H1 (cell line): ENCODE data around the gene DECR2. TPM values are rescaled to one million over a fixed set of nuclear protein-coding genes. Genes with fewer than 3 reads are reported as not detected.

Source experiments
- CTCF ChIA-PET: fragments of 300-600 bp; sonication (Branson Sonifier 250); formaldehyde crosslinking; loops from one replicate; lab custom pipeline; 2021; ENCODE audit not compliant: partially characterized antibody; lab: Charles Lee
- POLR2A ChIA-PET: fragments of 300-600 bp; sonication (Branson Sonifier 250); formaldehyde crosslinking; loops from one replicate; lab custom pipeline; 2021; ENCODE audit warnings: inconsistent platforms; ENCODE audit not compliant: partially characterized antibody; lab: Charles Lee
- DNase-seq, 2 experiments: peaks; one replicate each; pipeline versions ENCODE4 v3.0.0 to v3.0.0-alpha.2; 2010 to 2022; ENCODE audit warnings: low spot score in 2 of 2, low read depth in 1 of 2, mixed read lengths in 1 of 2
- FAIRE-seq: peaks from 2 replicates; lab custom pipeline; 2011; peaks lifted over from hg19 to GRCh38; lab: Jason Lieb, UNC
- H2AFZ ChIP-seq: 2 replicates; pipeline ENCODE4 v1.8.1; 2012; ENCODE audit warnings: low read length, inconsistent platforms
- H2AK5ac ChIP-seq: 2 replicates; pipeline ENCODE4 v1.6.1; 2013; ENCODE audit warnings: low read depth, low read length
- H2BK120ac ChIP-seq: replicated peaks from 2 replicates; pipeline ENCODE3; 2013; ENCODE audit warnings: low read depth, low read length, inconsistent platforms
- H2BK12ac ChIP-seq: 2 replicates; pipeline ENCODE4 v1.6.1; 2013; ENCODE audit warnings: low read depth, low read length
- H2BK15ac ChIP-seq: 2 replicates; pipeline ENCODE4 v1.6.1; 2013; ENCODE audit warnings: low read length
- H2BK20ac ChIP-seq: 2 replicates; pipeline ENCODE4 v1.6.1; 2013; ENCODE audit warnings: low read length
- H2BK5ac ChIP-seq: 2 replicates; pipeline ENCODE4 v1.6.1; 2013; ENCODE audit warnings: low read depth, low read length
- H3K14ac ChIP-seq: 2 replicates; pipeline ENCODE4 v1.6.1; 2013; ENCODE audit warnings: inconsistent platforms; ENCODE audit not compliant: insufficient read length
- H3K18ac ChIP-seq: 2 replicates; pipeline ENCODE4 v1.6.1; 2013; ENCODE audit warnings: low read length; ENCODE audit errors: extremely low read depth
- H3K23ac ChIP-seq: 2 replicates; pipeline ENCODE4 v1.6.1; 2013; ENCODE audit warnings: inconsistent platforms; ENCODE audit not compliant: insufficient read length
- H3K23me2 ChIP-seq: 2 replicates; pipeline ENCODE4 v1.6.1; 2013; ENCODE audit warnings: low read depth, low read length
- H3K27ac ChIP-seq: 2 replicates; pipeline ENCODE4 v1.6.1; 2011; ENCODE audit warnings: low read depth, low read length, inconsistent platforms
- H3K27me3 ChIP-seq, 4 experiments: replicated peaks in 1 of 4; 1 replicate in 1 of 4; 2 replicates in 3 of 4; pipeline versions ENCODE4 v1.6.1 to v1.8.1; 2011 to 2013; ENCODE audit warnings: low read length in 3 of 4, mild to moderate bottlenecking in 3 of 4, inconsistent platforms in 2 of 4, mixed read lengths in 2 of 4, moderate library complexity in 1 of 4; ENCODE audit not compliant: control insufficient read depth in 3 of 4, insufficient read depth in 3 of 4; ENCODE audit errors: extremely low read depth in 1 of 4
- H3K36me3 ChIP-seq, 4 experiments: 2 replicates each; pipeline versions ENCODE4 v1.6.1 to v1.8.1; 2011 to 2013; ENCODE audit warnings: mild to moderate bottlenecking in 4 of 4, low read length in 3 of 4, moderate library complexity in 2 of 4, control low read depth in 1 of 4, inconsistent platforms in 1 of 4; ENCODE audit not compliant: insufficient read depth in 4 of 4, control insufficient read depth in 2 of 4
- H3K4ac ChIP-seq: replicated peaks from 2 replicates; pipeline ENCODE3; 2013; ENCODE audit warnings: low read length, low read depth, mixed read lengths, inconsistent platforms; ENCODE audit not compliant: insufficient read length
- H3K4me1 ChIP-seq, 4 experiments: replicated peaks in 1 of 4; 1 replicate in 1 of 4; 2 replicates in 3 of 4; pipeline versions ENCODE4 v1.6.1 to v1.8.1; 2011 to 2013; ENCODE audit warnings: low read length in 3 of 4, inconsistent platforms in 2 of 4, mixed read lengths in 1 of 4; ENCODE audit not compliant: insufficient read depth in 4 of 4, control insufficient read depth in 3 of 4
- H3K4me2 ChIP-seq, 2 experiments: 2 replicates each; pipeline versions ENCODE4 v1.6.1 to v1.8.1; 2011 to 2013; ENCODE audit warnings: low read depth in 2 of 2, low read length in 2 of 2, control low read depth in 1 of 2, inconsistent platforms in 1 of 2, mild to moderate bottlenecking in 1 of 2; ENCODE audit not compliant: insufficient read depth in 1 of 2
- H3K4me3 ChIP-seq, 4 experiments: fragments of 200-600, 300-600 bp in 1 of 4; sonication (generic), shearing (Covaris generic), sonication (Bioruptor Twin) in 1 of 4; 2 replicates each; pipeline versions ENCODE4 v1.5.1 to v1.8.1; 2011 to 2016; ENCODE audit warnings: low read length in 4 of 4, low read depth in 3 of 4, control low read depth in 2 of 4, inconsistent platforms in 2 of 4, mild to moderate bottlenecking in 2 of 4, mixed read lengths in 1 of 4, moderate library complexity in 1 of 4; ENCODE audit not compliant: insufficient read depth in 2 of 4; ENCODE audit errors: extremely low read depth in 1 of 4
- H3K56ac ChIP-seq: replicated peaks from 2 replicates; pipeline ENCODE3; 2013; ENCODE audit warnings: low read depth, mild to moderate bottlenecking, mixed read lengths, low read length, inconsistent platforms; ENCODE audit not compliant: insufficient read length
- H3K79me1 ChIP-seq: 2 replicates; pipeline ENCODE4 v1.6.1; 2013; ENCODE audit warnings: low read depth, low read length, control low read depth
- H3K79me2 ChIP-seq, 2 experiments: 2 replicates each; pipeline versions ENCODE4 v1.6.1 to v1.8.1; 2012 to 2013; ENCODE audit warnings: low read length in 2 of 2, mild to moderate bottlenecking in 2 of 2, inconsistent platforms in 1 of 2; ENCODE audit not compliant: insufficient read depth in 2 of 2, control insufficient read depth in 1 of 2
- H3K9ac ChIP-seq, 4 experiments: replicated peaks in 1 of 4; 1 replicate in 1 of 4; 2 replicates in 3 of 4; pipeline versions ENCODE4 v1.6.1 to v1.8.1; 2011 to 2013; ENCODE audit warnings: low read depth in 3 of 4, low read length in 3 of 4, control low read depth in 2 of 4, mild to moderate bottlenecking in 2 of 4, moderate library complexity in 2 of 4, inconsistent platforms in 1 of 4; ENCODE audit errors: extremely low read depth in 1 of 4
- H3K9me3 ChIP-seq, 2 experiments: 2 replicates each; pipeline versions ENCODE4 v1.6.1 to v1.8.1; 2012 to 2013; ENCODE audit warnings: mild to moderate bottlenecking in 2 of 2, moderate library complexity in 2 of 2, control low read depth in 1 of 2, inconsistent platforms in 1 of 2, low read depth in 1 of 2, low read length in 1 of 2, mixed read lengths in 1 of 2; ENCODE audit not compliant: insufficient read depth in 2 of 2
- H4K20me1 ChIP-seq, 2 experiments: replicated peaks in 1 of 2; 2 replicates each; pipeline versions ENCODE3 to v1.8.1; 2011 to 2013; ENCODE audit warnings: inconsistent platforms in 2 of 2, low read length in 2 of 2, mild to moderate bottlenecking in 1 of 2; ENCODE audit not compliant: insufficient read depth in 2 of 2, control insufficient read depth in 1 of 2
- H4K5ac ChIP-seq: 2 replicates; pipeline ENCODE4 v1.6.1; 2013; ENCODE audit warnings: low read length, low read depth, mixed read lengths, inconsistent platforms; ENCODE audit not compliant: insufficient read length
- H4K8ac ChIP-seq: 2 replicates; pipeline ENCODE4 v1.8.0; 2013; ENCODE audit warnings: mild to moderate bottlenecking, moderate library complexity, low read length, inconsistent platforms; ENCODE audit not compliant: insufficient read depth; ENCODE audit errors: extremely low read depth
- H4K91ac ChIP-seq: replicated peaks from 2 replicates; pipeline ENCODE3; 2013; ENCODE audit warnings: low read length, mixed read lengths, inconsistent platforms; ENCODE audit not compliant: insufficient read length
- CEBPB ChIP-seq: IDR thresholded peaks from 2 replicates; pipeline ENCODE4 v1.6.1; 2012; ENCODE audit warnings: low read depth, low read length
- EP300 ChIP-seq, 2 experiments: IDR thresholded peaks; 1 replicate in 1 of 2; 2 replicates in 1 of 2; pipeline ENCODE4 v1.6.1; 2011 to 2012; ENCODE audit warnings: low read depth in 2 of 2, low read length in 2 of 2, mild to moderate bottlenecking in 2 of 2, borderline replicate concordance in 1 of 2, inconsistent platforms in 1 of 2, moderate library complexity in 1 of 2
- PHF8 ChIP-seq: fragments of 200-600 bp; sonication (generic); conservative IDR thresholded peaks from 2 replicates; pipeline ENCODE4 v1.7.1; 2012; ENCODE audit warnings: low read depth, mild to moderate bottlenecking, inconsistent platforms, low read length, moderate library complexity
- RAD21 ChIP-seq, 2 experiments: IDR thresholded peaks in 1 of 2; conservative IDR thresholded peaks in 1 of 2; 2 replicates each; pipeline ENCODE4 v1.6.1; 2011; ENCODE audit warnings: low read depth in 2 of 2, low read length in 2 of 2, improper control_type of control experiment in 1 of 2, inconsistent platforms in 1 of 2, mild to moderate bottlenecking in 1 of 2, moderate library complexity in 1 of 2
- RFX5 ChIP-seq: IDR thresholded peaks from 2 replicates; pipeline ENCODE4 v1.6.1; 2011; ENCODE audit warnings: low read depth, low read length, improper control_type of control experiment, borderline replicate concordance
- SAP30 ChIP-seq: fragments of 300-600 bp; sonication (generic); IDR thresholded peaks from 2 replicates; pipeline ENCODE4 v1.7.1; 2012; ENCODE audit warnings: low read length, moderate library complexity, mild to moderate bottlenecking, inconsistent platforms; ENCODE audit not compliant: insufficient read depth, insufficient replicate concordance
- SIN3A ChIP-seq, 2 experiments: IDR thresholded peaks in 1 of 2; conservative IDR thresholded peaks in 1 of 2; 2 replicates each; pipeline ENCODE4 v1.6.1; 2011 to 2012; ENCODE audit warnings: low read length in 2 of 2, improper control_type of control experiment in 1 of 2, low read depth in 1 of 2, mild to moderate bottlenecking in 1 of 2
- SIX5 ChIP-seq: IDR thresholded peaks from 2 replicates; pipeline ENCODE4 v1.6.1; 2011; ENCODE audit warnings: mild to moderate bottlenecking, low read depth, low read length
- TCF12 ChIP-seq: IDR thresholded peaks from 2 replicates; pipeline ENCODE4 v1.6.1; 2011; ENCODE audit warnings: low read depth, mild to moderate bottlenecking, low read length
- WGBS, 2 experiments: shearing (Covaris generic) in 1 of 2; methylation state at CpG; one replicate each; pipeline versions ENCODE4 v1.1.6 to v1.1.7; 2013 to 2015; ENCODE audit warnings: low lambda C conversion rate in 2 of 2, mixed read lengths in 2 of 2, inconsistent platforms in 1 of 2, low coverage in 1 of 2, missing lambda C conversion rate in 1 of 2; ENCODE audit not compliant: insufficient replicate concordance in 2 of 2, insufficient coverage in 1 of 2, insufficient read length in 1 of 2; ENCODE audit errors: extremely low coverage in 1 of 2, missing lambda C conversion rate in 1 of 2; 5-methylcytosine and 5-hydroxymethylcytosine counted together
- polyA plus RNA-seq, 7 experiments: library from polyadenylated mRNA; depleted of rRNA in 3 of 7; stranded (reverse) in 5 of 7; unstranded in 2 of 7; fragments of >200 nt in 5 of 7; fragments of 200-250 nt in 2 of 7; gene quantifications; 1 replicate in 5 of 7; 2 replicates in 1 of 7; 4 replicates in 1 of 7; pipeline versions ENCODE4 v1.2.1 to v1.2.3, GENCODE V29; 2011 to 2013; ENCODE audit warnings: missing spikeins in 2 of 7, mixed read lengths in 2 of 7
- total RNA-seq: library from RNA; stranded (reverse); fragmentation: NEBNext Ultra II Directional; extraction: Animal tissue kit (Norgen Biotek cat#: 25700); gene quantifications from 2 replicates; pipeline ENCODE4 v1.2.1, GENCODE V29; 2021
- TF ChIP-seq, protein P1 (sequence below): IDR thresholded peaks from 2 replicates; pipeline ENCODE4 v1.6.1; 2012; ENCODE audit warnings: inconsistent platforms

DECR2 gene
- total and polyA plus RNA-seq, 2 of the 8 experiments (the other 6 are each of a cell fraction or from before 2014, with no cell fraction given) = 28.2 to 39.9 TPM

DNA sequence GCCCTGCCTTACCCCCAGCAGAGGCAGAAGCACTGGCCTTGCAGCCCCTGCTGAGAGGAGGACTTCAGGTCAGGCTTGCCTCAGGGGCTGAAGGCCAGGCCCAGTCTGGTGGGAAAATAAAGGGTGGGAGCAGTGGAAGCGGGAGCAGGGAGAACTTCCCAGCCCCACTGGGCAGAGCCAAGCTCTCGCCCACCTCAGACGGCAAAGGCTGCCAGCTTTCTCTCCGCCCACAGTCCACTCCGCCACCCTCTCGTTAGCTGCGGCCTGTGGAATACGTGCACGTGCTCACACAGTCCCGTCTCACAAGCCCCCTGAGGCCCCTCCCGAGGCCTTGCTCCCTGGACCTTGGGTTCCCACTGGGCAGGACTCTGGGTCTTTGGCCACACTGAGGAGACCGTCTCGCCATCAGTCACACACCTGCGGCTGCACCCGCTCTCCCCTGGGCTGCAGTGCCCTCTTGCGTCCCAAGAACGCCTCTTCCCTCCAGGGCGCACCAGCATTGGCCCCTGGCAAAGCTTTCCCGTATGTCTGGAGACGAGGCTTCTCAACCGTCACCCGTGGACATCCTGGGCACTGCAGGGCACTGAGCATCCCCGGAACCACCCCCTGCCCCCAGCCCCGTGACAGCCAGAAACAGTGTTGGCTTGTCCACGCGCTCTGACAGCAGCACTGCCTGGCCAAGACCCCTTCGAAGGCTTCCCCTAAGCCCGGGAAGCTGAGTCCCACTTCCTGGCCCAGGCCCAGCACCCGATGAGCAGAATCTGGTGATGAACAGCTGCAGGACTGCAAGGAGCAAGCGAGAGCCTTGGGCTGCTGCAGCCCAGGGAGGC is 39.6 kb upstream of the DECR2 start:
- FAIRE-seq (no peak), DNase-seq (peak; percentile 58 to 85)
- Histone ChIP-seq H3K79me1 (no peaks in the 10 kb centered on the region), H2BK5ac (no peak overlapping the region), H3K23ac (no peak overlapping the region), H4K5ac (no peak overlapping the region), H3K27me3 (no peaks in the 10 kb centered on the region), H3K56ac (no peak overlapping the region), H3K9me3 (no peaks in the 10 kb centered on the region), H3K9ac (no peak overlapping the region), H2BK120ac (no peak overlapping the region), H3K27ac (no peak overlapping the region), H3K23me2 (no peaks in the 10 kb centered on the region), H3K14ac (no peak overlapping the region), H4K91ac (no peak overlapping the region), H2BK20ac (no peak overlapping the region), H2BK12ac (0 out of 2 replicates have a peak overlapping the region, but pooled peaks have one; percentile 22), H4K8ac (peak overlapping the region; percentile 75), H3K18ac (no peak overlapping the region; the same call in 1 of the 2 replicates), H3K36me3 (peaks cover 0 to under 1% (median 0%) of the 10 kb centered on the region in 4 experiments; a peak in 3 of 8 replicates), H3K79me2 (no peaks in the 10 kb centered on the region), H2AFZ (no peak overlapping the region), H3K4me1 (no peaks in the 10 kb centered on the region; a peak in 2 of 7 replicates), H2AK5ac (no peak overlapping the region), H2BK15ac (no peak overlapping the region), H3K4me3 (no peak overlapping the region), H4K20me1 (peaks cover 0 to 3% of the 10 kb centered on the region in 2 experiments), H3K4ac (no peak overlapping the region), H3K4me2 (peak overlapping the region in 1 of 2 experiments; percentile 37; a peak in 1 of 4 replicates)
- 56% methylated on average over 24 of the region's 30 CpGs; no CpG with 5 or more reads in 1 of the 2 experiments for WGBS, 2 experiments
- ChIA-PET CTCF (interaction anchor here (0.6 to 2.7 kb wide), 39 partner anchors 9 to 296 kb away, joined by 3 to 15 read pairs (median 4); partner anchors contain the start of genes ARHGDIG, HBQ1 and MRPL28), POLR2A (interaction anchor here (0.6 to 2.4 kb wide), 11 partner anchors 8 to 252 kb away, joined by 3 to 7 read pairs (median 4); partner anchors contain the start of genes AXIN1, HBQ1, LUC7L and MRPL28)
- TF ChIP-seq TCF12 (no peak), SIN3A (conservative IDR thresholded peaks at IDR 0.05 in 1 of 2, IDR thresholded peaks at IDR 0.05 in 1 of 2; ENCODE audit: low read depth in 1 of 2, low read length in 2 of 2) (peak in 1 of 2 experiments; percentile 59; a peak in 1 of 4 replicates), EP300 (IDR thresholded peaks at IDR 0.05; ENCODE audit: borderline replicate concordance in 1 of 2, low read depth in 2 of 2, low read length in 2 of 2) (no peak), CEBPB (no peak), RAD21 (IDR thresholded peaks at IDR 0.05 in 1 of 2, conservative IDR thresholded peaks at IDR 0.05 in 1 of 2; ENCODE audit: low read depth in 2 of 2, low read length in 2 of 2) (peak; percentile 94 to 96), SAP30 (no peak), SIX5 (no peak), PHF8 (no peak), RFX5 (no peak)
- TF ChIP-seq, protein P1, sequence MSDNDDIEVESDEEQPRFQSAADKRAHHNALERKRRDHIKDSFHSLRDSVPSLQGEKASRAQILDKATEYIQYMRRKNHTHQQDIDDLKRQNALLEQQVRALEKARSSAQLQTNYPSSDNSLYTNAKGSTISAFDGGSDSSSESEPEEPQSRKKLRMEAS = peak; percentile 43; the same call in 1 of the 2 replicates
